Fibroblast of peridontal ligament (primary cell): ENCODE results near the gene NPAS3.

ENCODE experiments used
- DNase-seq: peaks from one replicate; pipeline ENCODE4 v3.0.0-alpha.2; 2010; ENCODE audit errors: extremely low read depth

NPAS3 gene

DNA sequence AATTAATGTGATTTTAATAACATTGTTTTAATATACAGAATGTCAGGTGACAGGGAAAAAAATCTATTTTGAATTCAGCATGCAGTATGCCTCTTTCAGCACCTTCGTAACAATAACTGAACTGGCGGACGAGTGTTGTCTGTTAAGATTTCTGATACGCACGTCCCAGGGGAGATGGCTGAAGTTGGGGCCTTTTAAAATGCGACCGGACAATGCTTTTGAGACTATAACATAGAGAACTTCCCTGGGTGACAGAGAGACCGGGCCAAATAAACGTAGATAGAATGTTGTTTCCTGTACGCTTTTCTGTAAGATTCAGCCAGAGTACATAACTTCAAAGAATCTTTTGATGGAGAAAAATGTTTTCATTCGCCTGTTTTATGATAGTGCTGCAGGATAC is 772.5 kb downstream of the NPAS3 start:
- DNase-seq = no peak

DNA sequence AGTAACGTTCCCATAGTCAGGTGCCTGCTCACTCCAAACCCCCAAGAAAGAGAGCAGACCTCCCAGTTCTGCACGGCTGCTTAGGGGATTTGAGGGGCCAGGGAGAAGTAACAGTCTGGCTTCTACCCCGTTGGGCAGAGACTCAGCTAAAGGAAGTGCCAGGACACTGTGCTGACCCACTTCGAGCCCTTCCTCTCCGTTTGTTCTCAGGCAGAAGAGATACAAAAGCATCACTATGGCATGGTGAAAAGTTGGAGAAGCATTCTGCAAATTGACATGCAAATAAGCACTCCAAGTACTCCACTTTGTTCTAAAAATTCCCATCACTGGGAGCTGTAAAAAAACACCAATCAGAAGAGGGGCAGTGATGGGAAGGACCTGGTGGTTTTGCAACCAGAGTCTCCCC is 773.1 kb downstream of the NPAS3 start:
- no peak for DNase-seq

DNA sequence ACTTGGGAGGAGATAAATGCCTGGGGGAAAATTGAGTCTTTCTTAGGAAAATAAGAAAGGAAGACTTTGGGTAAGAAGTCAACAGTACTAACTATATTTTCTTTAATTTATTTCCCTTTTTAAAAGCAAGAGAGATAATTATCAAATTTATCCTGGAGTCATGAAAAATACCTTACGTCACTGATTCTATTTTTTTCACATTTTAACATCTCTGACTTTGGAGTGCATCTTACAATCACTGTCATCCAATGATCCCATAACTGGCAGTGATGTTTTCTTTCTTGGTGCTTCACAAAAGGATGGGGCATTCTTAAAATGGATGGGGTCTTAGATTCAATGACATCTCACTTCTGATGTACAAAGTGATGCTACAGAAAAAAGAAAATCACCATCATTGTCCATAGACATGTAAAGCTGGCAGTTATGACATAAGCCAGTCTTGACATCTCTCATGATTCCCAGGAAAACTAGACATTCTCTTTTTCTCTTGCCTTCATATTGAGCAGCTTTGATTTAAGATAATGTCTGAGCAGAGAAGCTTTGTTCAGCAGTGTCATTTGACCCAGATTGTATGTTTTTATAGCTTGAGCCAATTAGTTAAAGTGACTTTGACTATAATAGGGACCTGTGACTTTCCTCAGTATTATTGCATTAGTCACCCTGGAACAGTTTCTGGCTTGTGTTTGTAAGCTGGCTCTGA is 776.0 kb downstream of the NPAS3 start:
- DNase-seq = peak; percentile 47

DNA sequence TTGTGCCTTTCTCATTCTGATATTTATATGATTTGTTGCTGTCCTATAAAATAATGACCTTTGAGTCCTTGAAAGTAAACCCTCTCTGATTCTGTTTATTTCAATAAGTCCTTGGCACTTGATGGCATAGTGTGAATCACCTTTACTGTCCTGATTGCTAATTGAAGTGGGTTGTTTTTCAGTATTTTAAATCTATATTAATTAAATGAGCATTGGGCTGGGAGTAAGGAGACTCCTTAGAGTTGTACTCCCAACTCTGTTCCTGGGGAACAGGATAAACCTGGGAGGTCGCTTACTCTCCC is 776.5 kb downstream of the NPAS3 start:
- DNase-seq = no peak

DNA sequence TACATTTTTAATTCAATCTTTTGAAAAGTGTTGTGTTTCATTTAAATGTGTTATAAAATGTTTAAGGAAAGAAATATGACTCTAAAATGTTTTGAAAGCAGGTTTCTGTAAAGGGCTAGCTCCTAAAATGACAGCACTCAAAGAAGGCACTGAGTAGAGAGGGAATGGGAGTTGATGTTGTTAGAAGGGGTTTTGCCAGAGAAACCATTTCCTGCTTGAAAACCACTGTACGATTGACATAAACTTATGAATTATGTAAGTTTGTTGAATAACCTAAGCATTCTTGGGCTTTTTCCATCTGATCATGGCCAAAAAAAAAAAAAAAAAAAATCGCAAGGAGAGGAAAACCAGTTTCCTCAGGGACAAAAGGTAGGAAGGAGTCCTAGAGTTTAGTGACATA is 778.2 kb downstream of the NPAS3 start:
- no peak for DNase-seq

DNA sequence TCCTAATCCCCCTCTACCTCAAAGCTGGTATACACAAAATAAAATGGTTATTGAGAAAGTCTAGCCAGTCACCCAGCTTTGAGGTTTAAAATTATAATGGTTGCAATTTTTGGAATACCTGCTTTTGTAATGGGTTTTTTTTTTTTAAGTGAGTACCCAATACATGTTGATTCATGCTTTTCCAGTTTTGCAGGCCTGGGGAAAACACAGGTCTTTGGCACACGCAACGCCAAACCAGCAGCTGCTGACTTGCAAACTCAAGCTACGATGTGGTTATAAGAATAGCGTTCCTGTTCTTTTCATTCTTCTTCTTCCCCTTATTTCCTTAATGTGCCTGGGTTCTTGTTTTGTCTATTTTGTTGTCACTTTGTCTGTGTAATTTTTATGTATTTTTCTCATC is 779.2 kb downstream of the NPAS3 start:
- DNase-seq = no peak

DNA sequence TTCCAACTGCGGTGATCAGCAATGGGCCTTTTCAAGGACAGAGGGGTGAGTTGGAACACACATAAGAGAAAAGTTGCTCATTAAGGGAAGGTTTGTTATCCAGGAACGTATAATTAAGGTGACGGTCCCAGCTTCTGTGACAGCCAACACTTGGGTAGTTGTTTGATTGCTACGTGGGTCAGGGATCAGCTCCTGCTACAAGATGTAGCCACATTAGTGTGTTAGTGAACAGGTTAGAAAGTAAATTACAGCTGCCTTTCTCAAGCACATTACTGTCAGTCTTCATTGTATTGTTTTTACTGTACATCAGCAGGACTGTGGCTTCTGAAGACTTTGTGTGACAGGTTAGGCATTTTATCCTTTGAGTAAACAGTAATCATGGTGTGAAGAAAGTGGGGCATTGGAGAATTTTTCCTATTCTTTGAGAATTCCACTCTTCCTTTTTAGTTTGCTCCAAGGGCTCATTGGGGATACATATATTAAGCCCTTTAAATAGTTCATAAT is 781.7 kb downstream of the NPAS3 start:
- no peak for DNase-seq

DNA sequence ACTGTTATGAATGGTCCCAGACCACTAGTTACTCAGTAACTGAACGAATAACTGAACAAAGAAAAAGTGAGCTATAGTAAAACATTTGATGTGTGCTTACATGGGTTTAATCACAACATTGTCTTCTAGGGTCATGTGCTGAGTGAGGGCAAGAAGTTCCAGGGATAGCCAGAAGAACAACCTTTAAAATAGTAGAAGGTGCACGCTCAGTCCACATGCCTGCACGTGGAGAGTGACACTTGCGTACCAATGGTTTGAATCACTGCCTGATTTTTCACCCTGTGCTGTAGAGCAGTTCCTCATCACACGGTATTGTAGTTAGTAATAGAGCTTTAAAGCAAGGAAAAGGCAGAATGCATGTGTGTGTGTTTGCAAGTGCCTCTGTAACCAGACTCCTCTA is 788.0 kb downstream of the NPAS3 start:
- no peak for DNase-seq

DNA sequence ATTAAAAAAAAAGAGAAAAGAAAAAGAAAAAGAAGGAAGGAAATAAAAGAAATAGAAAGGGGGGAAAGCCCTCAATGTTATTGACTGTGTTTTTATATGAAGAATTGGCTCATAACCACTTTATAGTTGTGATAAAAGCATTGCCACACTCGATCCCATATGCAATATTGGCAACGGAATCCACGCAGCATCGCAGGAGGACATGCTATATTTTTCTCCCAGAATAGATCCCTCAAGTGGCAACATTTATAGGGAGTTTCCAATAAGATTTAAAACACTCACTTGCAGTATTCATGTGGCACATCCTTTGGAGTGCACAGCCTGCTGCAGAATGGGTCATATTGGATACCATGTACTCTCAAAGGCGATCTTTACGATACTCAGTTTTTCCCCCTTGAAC is 788.9 kb downstream of the NPAS3 start:
- DNase-seq = no peak

DNA sequence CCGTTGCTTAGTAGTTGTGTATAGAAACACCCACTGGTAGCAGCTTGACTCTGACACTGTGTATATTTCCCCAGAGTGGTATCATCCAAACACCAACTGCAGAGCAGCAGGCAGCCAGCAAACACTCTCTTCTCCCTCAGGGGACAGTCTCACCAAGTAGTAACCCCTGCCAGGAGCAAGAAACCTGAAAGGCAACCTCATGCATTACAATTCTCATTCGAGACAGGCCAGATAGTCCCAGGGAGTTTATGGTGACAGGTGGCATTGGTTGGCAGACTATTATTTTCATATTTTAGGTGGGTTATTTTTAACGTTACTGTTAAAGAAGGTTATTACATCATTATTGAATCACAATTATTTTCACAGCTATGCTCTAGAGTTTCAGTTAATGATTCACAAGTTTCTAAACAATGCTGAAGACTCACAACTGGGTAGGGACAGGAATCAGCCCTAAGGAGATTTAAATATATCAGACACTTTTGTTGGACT is 789.4 kb downstream of the NPAS3 start:
- no peak for DNase-seq

DNA sequence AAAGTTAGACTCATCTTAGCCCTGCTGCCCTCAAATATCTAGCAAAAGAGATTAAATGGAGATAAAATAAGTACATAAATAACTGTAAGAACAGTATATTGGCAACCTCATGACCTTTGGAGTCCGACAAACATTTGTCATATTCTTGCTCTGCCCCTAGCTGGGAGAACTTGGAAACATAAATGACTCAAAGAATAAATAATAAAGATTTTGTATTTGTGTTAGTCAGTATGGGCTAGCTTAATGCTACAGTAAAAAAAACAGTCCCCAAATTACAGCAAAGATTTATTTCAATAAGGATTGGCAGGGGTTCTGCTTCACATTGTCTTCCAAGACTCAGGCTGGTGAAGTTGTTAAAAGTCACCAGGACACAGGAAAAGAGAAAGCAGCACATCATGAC is 791.5 kb downstream of the NPAS3 start:
- DNase-seq = no peak

DNA sequence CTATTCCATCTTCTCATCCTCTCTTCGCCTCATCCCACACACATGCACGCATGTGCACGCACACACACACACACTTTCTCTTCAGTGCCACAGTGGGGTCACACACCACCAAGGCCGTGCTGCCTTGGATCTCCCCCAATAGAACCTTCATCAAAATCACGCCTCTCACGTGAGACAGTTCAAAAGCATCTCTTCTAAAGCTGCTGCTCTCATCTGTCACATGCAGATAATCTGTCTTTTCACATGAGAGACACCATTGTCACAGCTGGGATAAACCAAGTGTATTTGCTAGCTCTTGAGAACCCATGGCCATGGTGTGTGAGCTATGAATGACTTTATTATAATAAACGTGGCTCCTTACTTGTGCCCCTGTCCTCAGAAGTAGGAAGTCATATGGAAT is 793.5 kb downstream of the NPAS3 start:
- no peak for DNase-seq

DNA sequence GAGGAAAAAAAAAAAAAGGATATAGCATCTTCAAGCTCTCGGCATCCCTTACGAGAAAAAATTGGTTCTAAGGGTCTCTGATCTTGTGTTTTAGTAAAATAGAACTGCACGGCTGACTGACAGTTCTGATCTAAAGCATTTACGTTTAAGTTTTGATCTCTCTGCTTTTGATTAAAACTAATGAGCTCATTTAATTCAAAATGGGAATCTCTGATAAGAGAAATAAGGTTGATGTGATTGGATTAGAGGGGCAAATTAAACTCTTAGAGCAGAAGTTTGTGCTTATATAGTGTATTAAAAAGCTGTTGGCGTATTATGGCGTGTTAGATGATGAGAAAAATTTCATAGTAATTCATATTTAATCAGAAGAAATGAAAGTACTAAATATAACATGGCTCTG is 794.6 kb downstream of the NPAS3 start:
- DNase-seq = no peak

DNA sequence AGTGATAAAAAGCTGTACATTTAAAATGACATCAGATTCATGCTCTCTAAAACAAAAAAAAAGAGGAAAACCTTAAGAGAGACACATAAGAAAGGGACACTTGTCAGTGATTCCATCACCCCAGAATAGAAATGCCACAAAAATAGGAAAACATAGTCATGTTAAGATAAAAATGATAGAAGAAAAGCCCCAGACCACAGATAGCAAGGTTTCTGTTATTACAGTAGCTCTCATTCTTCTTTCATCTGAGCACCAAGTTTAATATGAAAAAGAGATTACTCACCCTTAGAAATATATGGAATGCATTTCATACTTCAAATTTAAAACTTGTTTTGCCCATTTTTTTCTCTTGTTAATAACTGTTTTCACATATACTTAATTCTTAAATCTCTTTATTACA is 795.0 kb downstream of the NPAS3 start:
- DNase-seq = no peak

DNA sequence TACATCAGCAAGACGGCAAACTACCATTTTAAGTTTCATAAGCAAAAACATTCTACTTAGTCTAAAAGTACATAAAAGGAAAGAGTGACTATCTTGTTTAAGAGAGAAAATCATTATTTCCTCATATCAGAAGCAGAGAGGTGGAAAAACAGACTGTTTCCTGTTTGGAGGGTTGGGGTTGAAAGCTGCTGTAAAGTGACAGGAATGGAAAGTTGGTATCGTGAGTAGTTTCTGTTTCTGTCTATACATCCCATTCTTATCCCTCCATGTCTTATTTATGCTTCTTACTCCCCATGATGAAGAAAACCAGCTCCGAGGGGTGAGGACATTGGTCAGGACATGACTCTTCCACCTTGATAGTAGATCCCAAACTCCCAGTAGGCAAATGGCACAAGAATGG is 795.7 kb downstream of the NPAS3 start:
- DNase-seq = no peak

DNA sequence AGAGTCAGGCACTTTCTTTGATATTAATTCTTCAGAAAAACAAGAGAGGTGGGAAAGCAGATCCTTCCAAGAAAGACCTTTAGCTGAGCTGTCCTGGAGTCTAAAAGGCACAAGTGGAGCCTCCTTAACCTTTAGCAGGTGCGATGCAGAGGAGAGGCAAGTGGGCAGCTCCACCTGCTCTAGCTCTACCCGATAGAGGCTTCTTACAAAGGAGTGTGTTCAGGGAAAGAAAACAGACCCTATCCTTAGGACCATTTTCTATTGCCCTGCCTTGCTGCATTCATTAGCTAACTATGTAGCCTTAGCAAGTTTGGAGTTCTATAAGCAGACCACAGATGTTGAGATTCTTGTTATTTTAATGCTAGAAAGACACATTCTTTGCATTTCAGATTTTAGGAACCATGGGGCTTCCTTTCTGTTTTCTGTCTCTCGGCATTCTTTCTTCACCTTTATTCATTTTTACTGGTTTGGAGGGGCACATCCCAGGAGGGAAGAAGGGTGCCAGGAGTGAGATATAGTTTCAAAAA is 797.7 kb downstream of the NPAS3 start:
- no peak for DNase-seq

DNA sequence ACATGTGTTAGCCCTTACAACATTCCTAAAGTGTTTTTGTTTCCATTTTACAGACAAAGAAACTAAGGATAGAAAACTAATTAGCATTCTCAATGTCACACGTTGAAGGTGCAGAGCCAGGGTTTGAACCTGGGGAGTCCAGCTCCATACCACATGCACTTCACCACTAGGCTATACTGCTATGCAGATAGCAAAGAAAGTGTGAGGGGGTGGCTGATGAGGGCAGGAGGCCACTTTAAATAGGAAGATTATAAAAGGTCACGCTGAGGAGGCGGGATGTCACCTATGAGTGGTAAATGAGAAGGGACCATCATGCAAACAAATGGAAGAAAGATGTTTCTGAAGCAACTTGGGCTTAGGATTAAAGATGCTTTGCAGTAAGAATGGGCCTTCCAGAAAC is 798.3 kb downstream of the NPAS3 start:
- no peak for DNase-seq

DNA sequence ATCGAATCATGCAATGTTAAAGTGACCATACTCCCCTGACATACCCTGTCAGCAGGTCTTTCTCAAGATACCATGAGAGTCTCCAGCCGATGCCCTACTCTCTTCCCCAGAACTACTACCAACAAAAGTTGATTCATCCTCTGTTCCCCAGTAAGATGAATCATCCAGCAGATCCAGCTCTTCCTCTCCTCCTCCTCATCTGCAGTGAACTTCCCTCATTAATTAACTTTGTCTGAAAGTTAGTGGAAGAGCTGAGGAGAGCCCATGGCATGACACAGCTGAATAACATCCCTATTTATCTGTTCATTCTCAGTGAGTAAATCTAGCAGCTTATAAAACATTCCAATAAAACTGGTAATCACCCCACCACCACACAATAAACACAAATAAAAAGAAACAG is 798.8 kb downstream of the NPAS3 start:
- peak; percentile 30 for DNase-seq

DNA sequence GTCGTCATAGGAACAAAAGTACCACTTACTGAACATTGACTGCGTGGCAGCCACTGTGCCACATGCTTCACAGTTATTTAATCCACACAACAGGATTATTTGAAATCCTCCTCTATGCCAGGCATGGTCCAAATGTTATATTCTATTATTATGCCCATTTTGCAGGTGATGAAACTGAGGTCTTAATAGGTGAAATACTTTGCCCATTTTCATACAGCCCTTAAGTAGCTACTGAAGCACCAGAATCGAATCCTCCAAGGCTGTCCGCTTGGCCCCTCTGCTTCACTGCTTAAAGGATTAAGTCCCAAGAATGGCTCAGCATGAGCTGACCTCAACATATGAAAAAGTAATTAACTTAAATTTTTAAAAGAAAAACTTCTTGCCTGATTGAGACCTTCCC is 799.4 kb downstream of the NPAS3 start:
- DNase-seq = no peak

DNA sequence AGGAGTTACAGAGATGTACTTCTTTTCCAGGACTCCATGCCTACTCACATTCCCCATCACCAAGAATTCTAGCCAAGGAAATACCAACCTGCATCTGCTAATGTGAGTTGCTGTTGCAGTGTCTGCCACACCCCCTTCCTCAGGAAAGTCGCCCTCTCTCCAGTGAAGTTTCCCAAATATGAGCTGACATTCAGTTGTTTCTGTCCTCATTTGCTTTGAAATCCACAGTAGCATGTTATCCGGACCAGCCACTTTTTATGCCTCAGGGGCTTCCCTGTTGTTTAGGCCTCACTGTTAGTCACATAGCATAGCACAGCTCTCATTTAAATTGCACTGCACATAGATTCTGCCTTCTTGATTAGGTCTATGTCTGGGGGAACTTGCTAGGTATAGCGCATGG is 799.8 kb downstream of the NPAS3 start:
- DNase-seq = no peak

DNA sequence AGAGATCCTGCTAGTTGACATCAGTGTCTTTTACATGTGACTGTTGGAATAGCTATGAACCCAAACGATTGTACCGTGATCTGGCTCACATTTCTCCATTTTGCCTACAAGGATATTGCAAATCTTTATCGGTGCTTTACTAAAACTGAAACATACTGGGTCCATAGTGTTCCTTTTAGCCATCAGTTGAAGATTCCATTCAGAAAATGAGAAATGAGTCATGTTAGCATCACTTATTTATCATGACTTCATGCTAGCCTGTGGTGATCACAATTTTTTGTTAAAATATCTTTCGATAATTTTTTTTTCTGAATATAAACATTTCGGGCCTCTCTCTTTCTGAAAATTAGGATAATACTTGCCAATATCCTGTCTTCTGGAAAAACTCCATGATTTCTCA is 801.9 kb downstream of the NPAS3 start:
- no peak for DNase-seq

DNA sequence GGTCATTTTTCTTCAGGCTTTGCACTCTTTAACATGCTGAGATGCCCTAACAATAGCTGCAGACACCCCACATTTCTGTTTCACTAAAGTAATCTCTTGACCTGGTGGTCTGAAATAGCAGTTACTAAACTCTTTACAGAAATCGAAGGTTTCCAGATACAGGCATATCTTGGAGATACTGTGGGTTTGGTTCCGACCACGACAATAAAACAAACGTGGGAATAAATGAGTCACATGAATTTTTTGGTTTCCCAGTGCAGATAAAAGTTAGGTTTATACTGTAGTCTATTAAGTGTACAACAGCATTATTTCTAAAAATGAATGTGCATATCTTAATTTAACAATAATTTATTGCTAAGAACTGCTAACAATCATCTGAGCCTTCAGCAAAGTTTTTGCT is 803.5 kb downstream of the NPAS3 start:
- DNase-seq = no peak

DNA sequence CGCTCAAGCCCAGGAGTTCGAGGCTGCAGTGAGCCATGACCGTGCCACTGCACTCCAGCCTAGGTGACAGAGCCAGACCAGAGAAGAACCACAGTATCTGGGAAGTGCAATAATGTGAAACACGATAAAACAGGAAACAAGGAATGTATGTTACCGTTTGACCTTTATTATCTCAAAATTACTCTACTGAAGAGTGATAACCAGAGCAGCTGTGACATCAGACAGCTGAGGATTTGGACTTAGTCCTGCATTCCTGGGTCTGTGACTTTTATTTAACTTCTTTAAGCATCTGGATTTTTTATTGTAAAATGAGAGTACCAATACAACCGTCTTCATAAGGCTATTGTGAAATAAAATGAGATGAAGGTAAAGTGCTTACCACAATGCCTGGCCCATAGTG is 806.5 kb downstream of the NPAS3 start:
- DNase-seq = no peak

DNA sequence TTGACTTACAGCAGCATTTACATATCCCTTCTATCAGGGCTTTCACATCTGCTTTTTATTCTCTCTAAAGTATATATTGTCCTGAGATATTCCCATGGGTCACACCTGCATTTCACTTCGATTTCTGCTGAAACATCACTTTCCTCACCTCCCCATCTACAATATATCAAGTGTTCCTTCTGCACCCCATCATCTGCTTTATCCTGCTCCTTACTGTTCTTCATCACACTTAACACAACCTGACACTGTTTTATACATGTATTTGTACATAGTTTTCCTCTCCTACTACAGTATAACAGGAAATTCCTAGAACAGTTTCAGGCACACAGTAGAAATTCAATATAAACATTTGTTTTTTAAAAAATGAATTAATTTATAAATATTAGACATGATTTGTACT is 809.1 kb downstream of the NPAS3 start:
- no peak for DNase-seq
